ENCODE data around the gene PITPNC1.
"Not testable (repeated sequence)": the region's sequence is repeated elsewhere in the genome, so short reads cannot be mapped to it uniquely, and the experiment has no call there.

The PITPNC1 gene

DNA sequence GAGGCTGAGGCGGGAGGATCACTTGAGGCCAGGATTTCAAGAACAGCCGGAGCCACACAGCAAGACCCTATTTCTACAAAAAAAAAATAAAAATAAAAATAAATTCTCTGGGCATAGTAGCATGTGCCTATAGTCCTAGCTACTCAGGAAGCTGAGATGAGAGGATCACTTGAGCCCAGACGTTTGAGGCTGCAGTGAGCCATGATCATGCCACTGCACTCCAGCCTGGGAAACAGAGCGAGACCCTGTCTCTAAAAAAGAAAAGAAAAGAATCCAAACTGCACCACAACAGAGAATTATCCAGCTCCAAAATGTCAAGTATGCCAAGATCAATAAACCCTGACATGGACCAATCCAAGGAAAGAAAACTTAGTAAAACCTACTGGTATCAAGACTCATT is 261.8 kb downstream of the PITPNC1 start:
- Histone ChIP-seq H3K9me3 (replicated peaks; ENCODE audit: low read length) (no peaks in the 10 kb centered on the region), H3K4me1 (ENCODE audit: control insufficient read depth, insufficient read depth, low read length) (peaks cover 19% of the 10 kb centered on the region), H3K27me3 (ENCODE audit: control insufficient read depth, insufficient read depth, low read length) (no peaks in the 10 kb centered on the region), H3K9ac (ENCODE audit: low read depth, low read length) (no peak overlapping the region), H3K4me2 (ENCODE audit: low read length) (no peak overlapping the region), H3K36me3 (ENCODE audit: insufficient read depth, low read length) (no peaks in the 10 kb centered on the region), H3K4me3 (ENCODE audit: low read length) (no peak overlapping the region)

DNA sequence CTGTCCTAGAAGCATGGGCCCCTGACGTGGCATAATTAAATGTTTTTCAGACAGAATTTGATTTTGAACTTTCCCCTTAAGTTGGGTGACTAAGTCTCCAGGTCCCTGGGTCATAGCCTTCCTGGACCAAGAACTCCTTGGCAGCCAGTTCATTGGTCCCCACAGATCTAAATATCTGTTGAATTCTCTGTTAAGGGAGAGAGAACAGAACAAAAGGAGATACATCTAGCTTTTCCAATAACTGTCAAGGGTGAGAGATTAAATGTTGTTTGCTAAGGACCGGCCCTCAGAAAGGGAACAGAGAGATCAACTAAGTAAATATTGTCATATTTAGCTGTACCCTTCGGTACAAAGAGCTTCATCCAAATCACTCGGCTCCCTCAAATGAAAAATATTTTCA is 262.5 kb downstream of the PITPNC1 start:
- Histone ChIP-seq H3K4me3 (ENCODE audit: low read length) (no peak overlapping the region), H3K4me2 (ENCODE audit: low read length) (no peak overlapping the region), H3K36me3 (ENCODE audit: insufficient read depth, low read length) (no peaks in the 10 kb centered on the region), H3K27me3 (ENCODE audit: control insufficient read depth, insufficient read depth, low read length) (no peaks in the 10 kb centered on the region), H3K9me3 (replicated peaks; ENCODE audit: low read length) (no peaks in the 10 kb centered on the region), H3K4me1 (ENCODE audit: control insufficient read depth, insufficient read depth, low read length) (peaks cover 19% of the 10 kb centered on the region), H3K9ac (ENCODE audit: low read depth, low read length) (no peak overlapping the region)

DNA sequence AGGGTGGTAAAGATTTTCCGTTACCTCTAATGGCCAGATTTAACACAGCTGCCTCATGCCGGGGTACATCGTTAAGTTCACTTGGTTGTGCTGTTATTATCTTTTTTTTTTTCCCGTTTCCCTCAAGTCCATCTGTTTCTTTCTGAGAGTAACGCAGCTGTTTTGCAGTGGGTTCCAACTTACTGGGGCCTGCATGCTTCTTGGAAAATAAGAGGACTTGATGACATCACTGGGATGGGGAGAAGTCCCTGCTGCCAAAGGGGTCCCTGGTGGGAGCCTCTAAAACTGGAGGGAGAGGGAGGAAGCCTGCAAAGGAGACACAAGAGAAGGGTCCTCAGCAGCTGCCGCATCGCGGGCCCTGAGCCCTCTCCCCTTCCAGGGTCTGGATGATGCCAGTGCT is 262.9 kb downstream of the PITPNC1 start:
- H3K27me3 ChIP-seq (ENCODE audit: control insufficient read depth, insufficient read depth, low read length): no peaks in the 10 kb centered on the region
- no peaks in the 10 kb centered on the region for H3K9me3 ChIP-seq (replicated peaks; ENCODE audit: low read length)
- no peaks in the 10 kb centered on the region for H3K36me3 ChIP-seq (ENCODE audit: insufficient read depth, low read length)
- H3K9ac ChIP-seq (ENCODE audit: low read depth, low read length): no peak overlapping the region
- no peak overlapping the region for H3K4me3 ChIP-seq (ENCODE audit: low read length)
- H3K4me2 ChIP-seq (ENCODE audit: low read length): no peak overlapping the region
- peaks cover 19% of the 10 kb centered on the region for H3K4me1 ChIP-seq (ENCODE audit: control insufficient read depth, insufficient read depth, low read length)

DNA sequence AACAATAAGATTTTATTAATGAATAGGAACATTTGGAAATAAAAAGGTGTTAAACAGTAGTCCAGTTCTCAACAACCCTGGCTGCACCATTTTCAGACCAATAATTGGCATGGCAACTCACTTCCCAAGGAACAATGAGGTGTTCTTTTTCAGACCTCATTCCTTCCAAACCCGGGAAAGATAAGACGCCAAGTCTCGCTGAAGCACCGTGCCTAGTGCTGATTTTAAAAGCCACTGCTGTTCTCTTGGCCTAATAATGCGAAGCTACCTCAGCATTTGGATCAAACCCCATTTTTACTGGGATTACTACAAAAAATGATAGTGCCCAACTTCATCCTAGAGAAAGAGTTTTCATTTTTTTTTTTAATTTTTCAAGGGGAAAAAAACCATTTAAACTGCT is 265.4 kb downstream of the PITPNC1 start:
- Histone ChIP-seq H3K27me3 (ENCODE audit: control insufficient read depth, insufficient read depth, low read length) (no peaks in the 10 kb centered on the region), H3K9ac (ENCODE audit: low read depth, low read length) (no peak overlapping the region), H3K4me1 (ENCODE audit: control insufficient read depth, insufficient read depth, low read length) (peaks cover 11% of the 10 kb centered on the region), H3K9me3 (replicated peaks; ENCODE audit: low read length) (no peaks in the 10 kb centered on the region), H3K36me3 (ENCODE audit: insufficient read depth, low read length) (no peaks in the 10 kb centered on the region), H3K4me3 (ENCODE audit: low read length) (no peak overlapping the region), H3K4me2 (ENCODE audit: low read length) (no peak overlapping the region)

DNA sequence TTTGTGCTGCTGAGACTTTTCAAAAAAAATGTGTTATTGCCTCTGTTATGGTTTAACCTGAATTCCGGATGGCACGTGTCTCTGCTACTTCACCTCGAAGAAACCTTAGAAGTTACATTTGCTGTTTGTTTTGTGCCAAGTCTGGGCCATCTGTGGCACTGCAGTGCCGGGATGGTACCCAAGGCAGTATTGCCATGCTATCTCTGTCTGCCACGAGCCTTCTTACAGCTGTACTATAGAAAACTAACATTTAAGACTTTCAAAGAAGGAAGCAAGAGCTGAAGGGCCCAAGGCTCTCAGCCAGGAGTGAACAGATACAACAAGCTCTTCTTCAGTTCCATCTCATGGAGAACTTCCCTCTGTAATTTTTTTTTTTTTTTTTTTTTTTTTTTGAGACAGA is 267.0 kb downstream of the PITPNC1 start:
- no peaks in the 10 kb centered on the region for H3K36me3 ChIP-seq (ENCODE audit: insufficient read depth, low read length)
- H3K4me3 ChIP-seq (ENCODE audit: low read length): no peak overlapping the region
- H3K9me3 ChIP-seq (replicated peaks; ENCODE audit: low read length): no peaks in the 10 kb centered on the region
- H3K4me1 ChIP-seq (ENCODE audit: control insufficient read depth, insufficient read depth, low read length): peaks cover 8% of the 10 kb centered on the region
- H3K9ac ChIP-seq (ENCODE audit: low read depth, low read length): no peak overlapping the region
- no peak overlapping the region for H3K4me2 ChIP-seq (ENCODE audit: low read length)
- H3K27me3 ChIP-seq (ENCODE audit: control insufficient read depth, insufficient read depth, low read length): no peaks in the 10 kb centered on the region

DNA sequence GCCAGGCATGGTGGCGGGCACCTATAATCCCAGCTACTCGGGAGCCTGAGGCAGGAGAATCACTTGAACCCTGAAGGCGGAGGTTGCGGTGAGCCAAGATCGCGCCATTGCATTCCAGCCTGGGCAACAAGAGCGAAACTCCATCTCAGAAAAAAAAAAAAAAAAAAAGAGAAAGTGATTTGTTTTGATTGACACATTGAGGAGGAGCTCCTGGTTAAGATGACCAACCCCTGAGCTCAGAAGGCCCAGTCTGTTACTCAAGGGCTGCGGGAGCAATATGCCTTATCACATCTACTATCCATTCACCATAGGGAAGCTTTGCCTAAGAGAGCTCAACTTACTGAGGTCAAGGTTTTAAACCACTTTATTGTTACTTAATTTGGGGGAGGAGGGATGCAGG is 268.1 kb downstream of the PITPNC1 start:
- H3K9me3 ChIP-seq (replicated peaks; ENCODE audit: low read length); H3K36me3 ChIP-seq (ENCODE audit: insufficient read depth, low read length); H3K4me2 ChIP-seq (ENCODE audit: low read length): not testable (repeated sequence)

DNA sequence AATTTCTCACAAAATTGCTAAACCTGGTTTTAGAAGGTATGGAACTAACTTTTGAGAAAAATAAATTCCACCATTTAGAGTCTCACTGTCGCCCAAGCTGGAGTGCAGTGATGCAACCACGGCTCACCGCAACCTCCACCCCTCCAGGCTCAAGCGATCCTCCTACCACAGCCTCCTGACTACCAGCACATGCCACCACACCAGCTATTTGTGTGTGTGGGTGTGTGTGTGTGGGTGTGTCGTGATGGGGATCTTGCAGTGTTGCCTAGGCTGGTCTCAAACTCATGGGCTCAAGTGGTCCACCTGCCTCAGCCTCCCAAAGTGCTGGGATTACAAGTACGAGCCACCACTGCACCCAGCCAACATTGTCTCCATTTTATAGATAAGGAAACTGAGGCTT is 269.4 kb downstream of the PITPNC1 start:
- H3K36me3 ChIP-seq (ENCODE audit: insufficient read depth, low read length): no peaks in the 10 kb centered on the region
- H3K27me3 ChIP-seq (ENCODE audit: control insufficient read depth, insufficient read depth, low read length): no peaks in the 10 kb centered on the region
- H3K9ac ChIP-seq (ENCODE audit: low read depth, low read length): no peak overlapping the region
- peaks cover 3% of the 10 kb centered on the region for H3K4me1 ChIP-seq (ENCODE audit: control insufficient read depth, insufficient read depth, low read length)
- H3K4me3 ChIP-seq (ENCODE audit: low read length): no peak overlapping the region
- no peaks in the 10 kb centered on the region for H3K9me3 ChIP-seq (replicated peaks; ENCODE audit: low read length)
- H3K4me2 ChIP-seq (ENCODE audit: low read length): no peak overlapping the region

More for the DNA sequence above, 268.1 kb downstream of the PITPNC1 start:
- H3K27me3 ChIP-seq (ENCODE audit: control insufficient read depth, insufficient read depth, low read length); H3K9ac ChIP-seq (ENCODE audit: low read depth, low read length); H3K4me1 ChIP-seq (ENCODE audit: control insufficient read depth, insufficient read depth, low read length); H3K4me3 ChIP-seq (ENCODE audit: low read length): not testable (repeated sequence)

DNA sequence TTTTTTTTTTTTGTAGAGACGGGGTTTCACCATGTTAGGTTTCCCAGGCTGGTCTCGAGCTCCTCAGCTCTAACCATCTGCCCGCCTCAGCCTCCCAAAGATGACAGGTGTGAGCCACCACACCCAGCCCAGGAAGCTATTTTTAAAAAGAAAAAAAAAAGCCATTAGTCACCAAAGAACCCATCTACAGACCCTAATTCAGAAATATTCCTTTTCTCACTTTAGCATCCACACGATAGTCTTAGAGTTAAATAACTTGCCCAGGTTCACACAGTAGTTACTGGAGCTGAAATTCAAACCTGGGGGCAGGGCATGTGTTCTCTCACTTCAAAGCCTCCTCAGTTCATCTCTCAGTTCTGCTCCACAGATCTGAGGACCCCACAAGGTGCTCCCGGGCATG is 270.4 kb downstream of the PITPNC1 start:
- Histone ChIP-seq H3K4me3 (ENCODE audit: low read length) (no peak overlapping the region), H3K4me2 (ENCODE audit: low read length) (no peak overlapping the region), H3K4me1 (ENCODE audit: control insufficient read depth, insufficient read depth, low read length) (peaks cover 3% of the 10 kb centered on the region), H3K36me3 (ENCODE audit: insufficient read depth, low read length) (no peaks in the 10 kb centered on the region), H3K9me3 (replicated peaks; ENCODE audit: low read length) (no peaks in the 10 kb centered on the region), H3K9ac (ENCODE audit: low read depth, low read length) (no peak overlapping the region), H3K27me3 (ENCODE audit: control insufficient read depth, insufficient read depth, low read length) (no peaks in the 10 kb centered on the region)

DNA sequence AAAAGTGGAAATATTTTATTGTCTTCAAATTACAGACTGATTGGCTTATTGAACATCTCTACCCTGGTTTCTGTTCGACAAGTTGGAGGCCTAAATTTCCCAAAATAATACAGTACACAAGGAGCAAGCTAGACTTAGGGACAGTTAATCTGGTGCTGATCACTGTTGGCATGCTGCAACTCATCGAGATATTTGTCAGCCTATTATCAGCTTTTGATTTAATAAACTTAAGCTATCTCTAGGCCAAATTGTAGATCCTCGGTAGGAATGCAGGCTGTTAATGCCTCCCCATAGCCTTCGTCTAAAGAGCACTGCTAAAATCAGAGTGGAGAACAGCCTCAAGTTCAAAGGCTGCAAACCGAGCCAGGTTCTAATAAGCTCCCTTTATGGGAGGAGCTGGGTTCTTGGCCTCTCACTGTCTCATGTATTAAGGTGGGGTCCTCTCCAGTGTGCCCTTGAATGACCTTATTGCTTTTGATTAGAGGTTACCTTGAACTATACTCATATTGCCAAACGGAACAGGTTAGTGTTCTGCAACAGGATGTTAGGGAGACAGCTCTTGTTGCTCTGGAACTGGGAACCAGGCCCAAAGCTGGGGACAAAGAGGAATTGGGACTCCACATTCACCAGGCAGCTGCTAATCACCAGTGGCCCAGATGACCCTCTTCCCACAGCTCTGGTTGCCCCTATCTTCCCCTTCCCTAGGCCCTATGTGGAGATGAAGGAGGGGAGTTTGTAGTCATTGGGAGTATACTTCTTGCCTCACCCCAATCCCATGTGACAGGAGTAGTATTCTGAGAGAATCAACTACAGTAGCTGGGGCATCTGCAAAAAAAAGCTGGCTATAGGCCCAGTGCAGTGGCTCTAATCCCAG is 271.2 kb downstream of the PITPNC1 start:
- no peak overlapping the region for H3K4me2 ChIP-seq (ENCODE audit: low read length)
- no peaks in the 10 kb centered on the region for H3K9me3 ChIP-seq (replicated peaks; ENCODE audit: low read length)
- no peak overlapping the region for H3K4me3 ChIP-seq (ENCODE audit: low read length)
- H3K9ac ChIP-seq (ENCODE audit: low read depth, low read length): no peak overlapping the region
- no peaks in the 10 kb centered on the region for H3K27me3 ChIP-seq (ENCODE audit: control insufficient read depth, insufficient read depth, low read length)
- no peaks in the 10 kb centered on the region for H3K36me3 ChIP-seq (ENCODE audit: insufficient read depth, low read length)
- peaks cover 3% of the 10 kb centered on the region for H3K4me1 ChIP-seq (ENCODE audit: control insufficient read depth, insufficient read depth, low read length)

DNA sequence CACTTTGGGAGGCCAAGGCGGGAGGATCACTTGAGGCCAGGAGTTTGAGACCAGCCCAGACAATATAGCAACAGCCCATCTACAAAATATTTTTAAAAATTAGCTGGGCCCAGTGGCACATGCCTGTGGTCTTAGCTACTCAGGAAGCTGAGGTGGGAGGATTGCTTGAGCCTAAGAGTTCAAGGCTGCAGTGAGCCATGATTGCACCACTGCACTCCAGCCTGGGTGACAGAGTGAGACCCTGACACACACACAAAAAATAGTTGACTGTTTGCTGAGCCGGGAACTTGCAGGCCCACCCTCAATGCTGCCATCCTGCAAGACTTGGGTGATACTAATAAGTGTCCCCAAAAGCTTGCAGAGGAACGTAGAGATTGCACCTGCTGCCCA is 271.8 kb downstream of the PITPNC1 start:
- not testable (repeated sequence) for H3K4me1 ChIP-seq (ENCODE audit: control insufficient read depth, insufficient read depth, low read length); H3K9ac ChIP-seq (ENCODE audit: low read depth, low read length); H3K27me3 ChIP-seq (ENCODE audit: control insufficient read depth, insufficient read depth, low read length); H3K4me3 ChIP-seq (ENCODE audit: low read length); H3K9me3 ChIP-seq (replicated peaks; ENCODE audit: low read length); H3K4me2 ChIP-seq (ENCODE audit: low read length); H3K36me3 ChIP-seq (ENCODE audit: insufficient read depth, low read length)

DNA sequence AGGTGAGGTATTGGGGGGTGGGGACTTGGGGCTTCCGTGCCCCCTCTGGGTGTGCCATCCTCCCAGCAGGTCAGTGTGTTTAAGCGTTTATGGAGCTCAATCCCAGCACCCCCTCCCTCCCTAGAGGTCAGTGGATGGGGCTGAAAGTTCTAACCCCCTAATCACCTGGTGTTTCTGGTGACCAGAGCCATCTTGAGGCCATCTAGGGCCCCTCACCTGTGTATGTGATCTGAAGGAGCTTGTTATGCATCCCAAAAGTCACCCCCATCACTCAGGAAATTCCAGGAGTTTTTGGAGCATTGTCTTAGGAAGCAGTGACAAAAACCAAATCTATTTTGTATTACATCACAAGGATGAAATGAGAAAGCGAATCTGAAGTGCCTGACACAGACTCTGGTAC is 272.8 kb downstream of the PITPNC1 start:
- no peak overlapping the region for H3K4me2 ChIP-seq (ENCODE audit: low read length)
- no peaks in the 10 kb centered on the region for H3K36me3 ChIP-seq (ENCODE audit: insufficient read depth, low read length)
- no peak overlapping the region for H3K4me3 ChIP-seq (ENCODE audit: low read length)
- no peaks in the 10 kb centered on the region for H3K27me3 ChIP-seq (ENCODE audit: control insufficient read depth, insufficient read depth, low read length)
- peaks cover 3% of the 10 kb centered on the region for H3K4me1 ChIP-seq (ENCODE audit: control insufficient read depth, insufficient read depth, low read length)
- H3K9ac ChIP-seq (ENCODE audit: low read depth, low read length): no peak overlapping the region
- no peaks in the 10 kb centered on the region for H3K9me3 ChIP-seq (replicated peaks; ENCODE audit: low read length)

DNA sequence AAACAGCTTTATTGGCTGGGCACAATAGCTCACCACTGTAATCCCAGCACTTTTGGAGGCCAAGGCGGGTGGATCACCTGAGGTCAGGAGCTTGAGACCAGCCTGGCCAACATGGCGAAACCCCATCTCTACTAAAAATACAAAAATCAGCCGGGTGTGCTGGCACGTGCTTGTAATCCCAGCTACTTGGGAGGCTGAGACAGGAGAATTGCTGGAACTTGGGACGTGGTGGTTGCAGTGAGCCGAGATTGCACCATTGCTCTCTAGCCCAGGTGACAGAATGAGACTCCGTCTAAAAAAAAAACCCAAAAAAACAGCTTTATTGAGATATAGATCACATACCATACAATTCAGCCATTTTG is 274.1 kb downstream of the PITPNC1 start:
- H3K9me3 ChIP-seq (replicated peaks; ENCODE audit: low read length); H3K4me2 ChIP-seq (ENCODE audit: low read length); H3K4me3 ChIP-seq (ENCODE audit: low read length); H3K36me3 ChIP-seq (ENCODE audit: insufficient read depth, low read length); H3K27me3 ChIP-seq (ENCODE audit: control insufficient read depth, insufficient read depth, low read length); H3K4me1 ChIP-seq (ENCODE audit: control insufficient read depth, insufficient read depth, low read length); H3K9ac ChIP-seq (ENCODE audit: low read depth, low read length): not testable (repeated sequence)

All from skeletal muscle satellite cell (primary cell).